GM20000 (cell line): ENCODE measurements around the gene PIK3C2B.

ENCODE experiments used
- DNase-seq: peaks from one replicate; pipeline ENCODE4 v3.0.0; 2012; ENCODE audit warnings: low spot score
- TF ChIP-seq, protein P1 (sequence below): IDR thresholded peaks from 2 replicates; pipeline ENCODE4 v1.5.1; 2012; ENCODE audit warnings: mild to moderate bottlenecking, control low read depth; ENCODE audit errors: extremely low read depth, missing control alignments

Gene PIK3C2B

GRCh38 chr1:204448344-204448964 is 46.2 kb downstream of the PIK3C2B start:
- TF ChIP-seq, protein P1, sequence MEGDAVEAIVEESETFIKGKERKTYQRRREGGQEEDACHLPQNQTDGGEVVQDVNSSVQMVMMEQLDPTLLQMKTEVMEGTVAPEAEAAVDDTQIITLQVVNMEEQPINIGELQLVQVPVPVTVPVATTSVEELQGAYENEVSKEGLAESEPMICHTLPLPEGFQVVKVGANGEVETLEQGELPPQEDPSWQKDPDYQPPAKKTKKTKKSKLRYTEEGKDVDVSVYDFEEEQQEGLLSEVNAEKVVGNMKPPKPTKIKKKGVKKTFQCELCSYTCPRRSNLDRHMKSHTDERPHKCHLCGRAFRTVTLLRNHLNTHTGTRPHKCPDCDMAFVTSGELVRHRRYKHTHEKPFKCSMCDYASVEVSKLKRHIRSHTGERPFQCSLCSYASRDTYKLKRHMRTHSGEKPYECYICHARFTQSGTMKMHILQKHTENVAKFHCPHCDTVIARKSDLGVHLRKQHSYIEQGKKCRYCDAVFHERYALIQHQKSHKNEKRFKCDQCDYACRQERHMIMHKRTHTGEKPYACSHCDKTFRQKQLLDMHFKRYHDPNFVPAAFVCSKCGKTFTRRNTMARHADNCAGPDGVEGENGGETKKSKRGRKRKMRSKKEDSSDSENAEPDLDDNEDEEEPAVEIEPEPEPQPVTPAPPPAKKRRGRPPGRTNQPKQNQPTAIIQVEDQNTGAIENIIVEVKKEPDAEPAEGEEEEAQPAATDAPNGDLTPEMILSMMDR, result no peak
- DNase-seq, result no peak

GRCh38 chr1:204447736-204448135 is 46.9 kb downstream of the PIK3C2B start:
- TF ChIP-seq, protein P1, result no peak
- DNase-seq, result no peak

GRCh38 chr1:204447190-204447589 is 47.4 kb downstream of the PIK3C2B start:
- no peak for DNase-seq
- TF ChIP-seq, protein P1, result no peak

DNA sequence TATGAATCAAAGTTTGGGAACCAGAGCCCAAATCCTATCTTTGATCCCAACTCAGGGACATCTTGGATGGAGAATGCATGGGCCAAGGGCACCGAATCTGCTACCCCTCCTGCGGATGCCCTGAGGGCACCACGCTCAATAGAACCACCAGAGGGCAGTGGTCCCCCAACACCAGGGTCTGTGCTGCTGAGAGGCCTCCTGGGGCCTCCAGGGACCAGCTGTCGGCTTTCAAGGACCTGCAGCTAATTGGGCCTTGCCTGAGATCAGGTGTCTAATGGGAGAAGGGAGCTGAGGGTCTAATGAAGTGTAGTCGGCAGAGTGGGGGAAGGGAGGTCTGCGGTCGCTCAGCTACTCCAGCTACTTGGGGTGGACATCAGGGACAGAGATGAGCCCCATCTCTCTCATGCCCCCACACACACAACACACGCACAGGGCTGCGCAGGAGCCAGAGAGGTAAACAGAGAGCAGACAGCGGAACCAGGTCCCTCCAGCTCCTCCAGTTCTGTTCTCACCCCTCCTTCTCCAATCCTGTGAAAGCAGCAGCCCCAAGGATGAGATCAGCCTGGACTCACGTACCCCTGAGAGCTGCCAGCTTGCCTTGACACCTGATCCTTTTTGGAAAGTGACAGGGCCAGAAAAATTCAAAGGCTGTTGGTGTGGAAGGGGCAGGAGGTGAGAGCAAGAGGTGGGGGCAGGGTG is 48.0 kb downstream of the PIK3C2B start:
- peak; percentile 81 for DNase-seq
- TF ChIP-seq, protein P1, result peak; percentile 68

GRCh38 chr1:204445860-204446412 is 48.7 kb downstream of the PIK3C2B start:
- peak; percentile 53 for DNase-seq
- TF ChIP-seq, protein P1, result peak; percentile 17
